ENCODE data around the gene PDXDC1.
"Not testable (repeated sequence)": the region's sequence is repeated elsewhere in the genome, so short reads cannot be mapped to it uniquely, and the experiment has no call there.

Gene PDXDC1

DNA sequence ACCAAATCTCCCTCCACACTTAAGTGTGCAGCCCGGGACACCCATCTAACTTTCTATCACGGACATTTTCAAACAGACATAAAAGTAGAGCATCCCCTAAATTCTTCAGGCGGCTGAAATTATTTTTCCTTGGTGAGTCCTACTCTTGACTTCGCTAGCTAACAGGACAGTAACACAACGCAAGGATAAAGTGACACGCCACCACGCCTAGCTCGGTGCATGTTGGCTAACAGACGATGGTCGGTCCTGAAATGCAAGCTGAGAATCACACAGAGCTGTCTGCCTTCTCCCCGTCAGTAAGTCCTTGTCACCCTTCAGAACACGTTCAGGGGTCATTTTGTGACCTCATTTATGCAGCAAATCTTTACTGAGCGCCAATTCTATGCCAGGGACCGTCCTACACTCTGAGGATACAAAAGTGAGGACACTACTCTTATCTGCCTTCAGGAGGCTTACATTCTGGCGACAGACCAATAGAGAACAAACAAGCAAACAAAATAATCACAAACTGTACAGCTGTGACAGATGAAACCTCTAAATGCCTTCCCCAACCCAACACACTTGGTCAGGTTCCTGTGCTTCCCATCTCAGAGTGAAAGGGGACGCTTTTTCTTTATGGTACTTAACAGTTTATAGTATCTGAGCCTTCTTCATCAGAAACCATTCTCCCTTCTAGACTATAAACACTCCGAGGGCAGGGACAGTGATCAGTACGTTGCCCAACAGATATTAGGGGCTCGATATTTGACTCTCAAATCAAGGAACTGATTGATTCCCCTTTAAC, 79.7 kb downstream of the PDXDC1 start:
- TF ChIP-seq ZFP3 (CRISPR knock-in tag; IDR thresholded peaks at IDR 0.05) = no peak

GRCh38 chr16:15055141-15056053, 80.6 kb downstream of the PDXDC1 start:
- ATAC-seq = peak; percentile 51
- TF ChIP-seq PATZ1 (CRISPR knock-in tag; IDR thresholded peaks at IDR 0.05; ENCODE audit: borderline replicate concordance) (peak; percentile 29; the same call in 1 of the 2 replicates), ISL1 (CRISPR knock-in tag; IDR thresholded peaks at IDR 0.05) (no peak)

More for the DNA sequence above, 79.7 kb downstream of the PDXDC1 start:
- ATAC-seq = no peak

DNA sequence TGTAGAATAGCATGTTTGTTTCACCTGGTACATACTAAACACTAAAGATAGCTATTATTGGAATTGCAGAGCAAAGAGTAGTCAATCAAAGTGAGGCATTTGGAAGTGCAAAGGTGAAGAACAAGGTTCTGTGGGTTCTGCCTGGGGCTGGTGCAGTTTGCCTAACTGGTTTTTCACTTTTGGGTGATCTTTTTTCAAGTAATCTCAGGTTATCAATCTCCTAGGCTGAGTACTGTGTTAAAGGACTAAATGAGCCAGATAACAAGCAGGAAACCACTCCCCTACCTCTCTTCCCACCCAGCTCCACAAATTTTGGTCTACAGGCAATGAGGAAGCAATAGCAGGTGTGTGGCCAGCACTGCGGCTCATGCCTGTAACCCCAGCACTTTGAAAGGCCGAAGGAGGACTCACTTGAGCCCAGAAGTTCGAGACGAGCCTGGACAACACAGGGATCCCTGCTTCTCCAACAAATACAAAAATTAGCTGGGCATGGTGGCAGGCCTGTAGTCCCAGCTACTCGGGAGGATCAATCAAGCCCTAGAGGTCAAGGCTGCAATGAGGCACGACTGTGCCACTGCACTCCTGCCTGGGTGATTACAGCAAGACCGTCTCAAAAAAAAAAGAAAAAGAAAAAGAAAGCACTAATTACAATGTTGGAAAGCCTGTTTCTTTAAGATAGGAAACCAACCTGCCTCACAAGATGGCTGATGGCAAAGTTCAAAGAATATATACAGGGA, 83.0 kb downstream of the PDXDC1 start:
- ATAC-seq = no peak
- TF ChIP-seq POU6F1 (CRISPR knock-in tag; IDR thresholded peaks at IDR 0.05; ENCODE audit: borderline replicate concordance, low read depth) = no peak
- TF ChIP-seq, protein P1, sequence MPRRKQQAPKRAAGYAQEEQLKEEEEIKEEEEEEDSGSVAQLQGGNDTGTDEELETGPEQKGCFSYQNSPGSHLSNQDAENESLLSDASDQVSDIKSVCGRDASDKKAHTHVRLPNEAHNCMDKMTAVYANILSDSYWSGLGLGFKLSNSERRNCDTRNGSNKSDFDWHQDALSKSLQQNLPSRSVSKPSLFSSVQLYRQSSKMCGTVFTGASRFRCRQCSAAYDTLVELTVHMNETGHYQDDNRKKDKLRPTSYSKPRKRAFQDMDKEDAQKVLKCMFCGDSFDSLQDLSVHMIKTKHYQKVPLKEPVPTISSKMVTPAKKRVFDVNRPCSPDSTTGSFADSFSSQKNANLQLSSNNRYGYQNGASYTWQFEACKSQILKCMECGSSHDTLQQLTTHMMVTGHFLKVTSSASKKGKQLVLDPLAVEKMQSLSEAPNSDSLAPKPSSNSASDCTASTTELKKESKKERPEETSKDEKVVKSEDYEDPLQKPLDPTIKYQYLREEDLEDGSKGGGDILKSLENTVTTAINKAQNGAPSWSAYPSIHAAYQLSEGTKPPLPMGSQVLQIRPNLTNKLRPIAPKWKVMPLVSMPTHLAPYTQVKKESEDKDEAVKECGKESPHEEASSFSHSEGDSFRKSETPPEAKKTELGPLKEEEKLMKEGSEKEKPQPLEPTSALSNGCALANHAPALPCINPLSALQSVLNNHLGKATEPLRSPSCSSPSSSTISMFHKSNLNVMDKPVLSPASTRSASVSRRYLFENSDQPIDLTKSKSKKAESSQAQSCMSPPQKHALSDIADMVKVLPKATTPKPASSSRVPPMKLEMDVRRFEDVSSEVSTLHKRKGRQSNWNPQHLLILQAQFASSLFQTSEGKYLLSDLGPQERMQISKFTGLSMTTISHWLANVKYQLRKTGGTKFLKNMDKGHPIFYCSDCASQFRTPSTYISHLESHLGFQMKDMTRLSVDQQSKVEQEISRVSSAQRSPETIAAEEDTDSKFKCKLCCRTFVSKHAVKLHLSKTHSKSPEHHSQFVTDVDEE (CRISPR knock-in tag; IDR thresholded peaks at IDR 0.05) = no peak
- no peak for TF ChIP-seq TOX (CRISPR knock-in tag; IDR thresholded peaks at IDR 0.05; ENCODE audit: borderline replicate concordance)
- TF ChIP-seq CSDC2 (CRISPR knock-in tag; IDR thresholded peaks at IDR 0.05) = no peak
- no peak for TF ChIP-seq ZFP30 (CRISPR knock-in tag; IDR thresholded peaks at IDR 0.05)
- no peak for TF ChIP-seq TCF4 (CRISPR knock-in tag; IDR thresholded peaks at IDR 0.05; ENCODE audit: borderline replicate concordance)
- no peak for TF ChIP-seq OSR1 (CRISPR knock-in tag; IDR thresholded peaks at IDR 0.05)
- no peak for TF ChIP-seq ESRRG (CRISPR knock-in tag; IDR thresholded peaks at IDR 0.05)
- TF ChIP-seq RARB (CRISPR knock-in tag; IDR thresholded peaks at IDR 0.05) = no peak
- no peak for TF ChIP-seq BACH2 (CRISPR knock-in tag; IDR thresholded peaks at IDR 0.05; ENCODE audit: borderline replicate concordance)
- TF ChIP-seq GLIS3 (CRISPR knock-in tag; IDR thresholded peaks at IDR 0.05) = no peak

GRCh38 chr16:15059324-15059723, 84.5 kb downstream of the PDXDC1 start:
- TF ChIP-seq PPARA (CRISPR knock-in tag; IDR thresholded peaks at IDR 0.05; ENCODE audit: borderline replicate concordance) = no peak
- no peak for TF ChIP-seq OSR1 (CRISPR knock-in tag; IDR thresholded peaks at IDR 0.05)
- no peak for TF ChIP-seq ZFP30 (CRISPR knock-in tag; IDR thresholded peaks at IDR 0.05)
- ATAC-seq = no peak

DNA sequence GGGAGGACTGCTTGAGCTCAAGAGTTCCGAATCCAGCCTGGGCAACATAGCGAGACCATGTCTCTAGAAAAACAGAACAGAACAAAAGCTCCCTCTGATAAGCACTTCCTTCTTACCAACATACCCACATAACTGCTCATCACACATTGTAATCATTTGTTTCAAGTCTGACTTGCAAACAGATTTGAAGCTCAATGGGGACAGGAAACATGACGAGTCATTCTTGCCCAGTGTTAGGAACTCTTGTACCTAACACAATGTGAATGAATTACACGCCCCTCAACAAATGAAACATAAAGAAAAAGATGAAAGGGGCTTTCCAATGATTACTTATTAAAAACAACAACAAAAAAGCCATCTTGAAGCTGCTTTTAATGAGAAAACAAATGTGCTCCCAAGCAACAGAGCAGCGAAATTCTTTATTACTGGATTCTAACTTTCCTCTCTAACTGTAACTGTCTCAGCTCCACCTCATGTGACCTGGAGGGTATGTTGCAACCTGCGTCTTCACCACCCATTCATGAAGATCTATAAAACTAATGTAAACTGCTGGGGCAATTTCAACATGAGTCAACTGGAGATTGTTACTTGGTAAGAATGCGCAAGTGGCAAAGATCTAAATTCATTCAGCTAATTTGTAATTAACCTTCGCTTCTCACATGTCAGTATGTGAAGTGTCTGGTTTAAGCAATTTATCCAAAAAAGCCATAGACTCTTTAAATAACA, 87.4 kb downstream of the PDXDC1 start:
- ATAC-seq = not testable (repeated sequence)

- not testable (repeated sequence) for ATAC-seq
Observed at GRCh38 chr16:15065961-15066360, 91.1 kb downstream of the PDXDC1 start.

- ATAC-seq = not testable (repeated sequence)
Observed at GRCh38 chr16:15066690-15067089, 91.9 kb downstream of the PDXDC1 start.

- ATAC-seq = not testable (repeated sequence)
Observed at GRCh38 chr16:15071013-15071412, 96.2 kb downstream of the PDXDC1 start.

GRCh38 chr16:15071916-15072769, 97.3 kb downstream of the PDXDC1 start:
- peak; percentile 92 for ATAC-seq

All from SK-N-SH treated with all-trans-retinoic acid at 6 μM for 48 hours (cell line).